ENCODE measurements around the gene ASH1L. TPM values are rescaled to one million over a fixed set of nuclear protein-coding genes. Genes with fewer than 3 reads are reported as not detected.

Gene ASH1L
- total RNA-seq, 2 donors from 2014 or later = 34.0 to 51.4 TPM

GRCh38 chr1:155296661-155297060 is 265.9 kb downstream of the ASH1L start:
- Histone ChIP-seq H3K4me3 (no peak overlapping the region), H3K9me3 (no peaks in the 10 kb centered on the region), H3K36me3 (replicated peaks in 1 of 2; ENCODE audit: insufficient read depth in 1 of 2, low read depth in 2 of 2) (no peaks in the 10 kb centered on the region), H3K27ac (no peak overlapping the region), H3K27me3 (peaks cover 0 to 8% of the 10 kb centered on the region in 2 donors), H3K4me1 (peaks cover 10% of the 10 kb centered on the region)
- no peak for DNase-seq
- 66 to 76% methylated on average over 3 of the region's 3 CpGs for WGBS, 2 donors
- no peak for TF ChIP-seq POLR2A (IDR thresholded peaks at IDR 0.05)
- TF ChIP-seq, protein P1, sequence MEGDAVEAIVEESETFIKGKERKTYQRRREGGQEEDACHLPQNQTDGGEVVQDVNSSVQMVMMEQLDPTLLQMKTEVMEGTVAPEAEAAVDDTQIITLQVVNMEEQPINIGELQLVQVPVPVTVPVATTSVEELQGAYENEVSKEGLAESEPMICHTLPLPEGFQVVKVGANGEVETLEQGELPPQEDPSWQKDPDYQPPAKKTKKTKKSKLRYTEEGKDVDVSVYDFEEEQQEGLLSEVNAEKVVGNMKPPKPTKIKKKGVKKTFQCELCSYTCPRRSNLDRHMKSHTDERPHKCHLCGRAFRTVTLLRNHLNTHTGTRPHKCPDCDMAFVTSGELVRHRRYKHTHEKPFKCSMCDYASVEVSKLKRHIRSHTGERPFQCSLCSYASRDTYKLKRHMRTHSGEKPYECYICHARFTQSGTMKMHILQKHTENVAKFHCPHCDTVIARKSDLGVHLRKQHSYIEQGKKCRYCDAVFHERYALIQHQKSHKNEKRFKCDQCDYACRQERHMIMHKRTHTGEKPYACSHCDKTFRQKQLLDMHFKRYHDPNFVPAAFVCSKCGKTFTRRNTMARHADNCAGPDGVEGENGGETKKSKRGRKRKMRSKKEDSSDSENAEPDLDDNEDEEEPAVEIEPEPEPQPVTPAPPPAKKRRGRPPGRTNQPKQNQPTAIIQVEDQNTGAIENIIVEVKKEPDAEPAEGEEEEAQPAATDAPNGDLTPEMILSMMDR (IDR thresholded peaks at IDR 0.05) = no peak
- ATAC-seq = no peak
- intact Hi-C loops (cut with DNase I) = no loop called here

- H3K27ac ChIP-seq = no peak overlapping the region
- intact Hi-C loops (cut with DNase I) = no loop called here
- H3K9me3 ChIP-seq = no peaks in the 10 kb centered on the region
- H3K36me3 ChIP-seq (replicated peaks in 1 of 2; ENCODE audit: insufficient read depth in 1 of 2, low read depth in 2 of 2) = no peaks in the 10 kb centered on the region
- 85 to 87% methylated on average over 5 to 7 of the region's 7 CpGs for WGBS, 2 donors
- DNase-seq (no peak), ATAC-seq (no peak)
- no peak overlapping the region for H3K4me3 ChIP-seq
- no peak for TF ChIP-seq POLR2A (IDR thresholded peaks at IDR 0.05)
- TF ChIP-seq, protein P1 (IDR thresholded peaks at IDR 0.05) = no peak
- peaks cover 10% of the 10 kb centered on the region for H3K4me1 ChIP-seq
- peaks cover 0 to 8% of the 10 kb centered on the region in 2 donors for H3K27me3 ChIP-seq
These were observed 266.7 kb downstream of the ASH1L start for GRCh38 chr1:155295942-155296267.

DNA sequence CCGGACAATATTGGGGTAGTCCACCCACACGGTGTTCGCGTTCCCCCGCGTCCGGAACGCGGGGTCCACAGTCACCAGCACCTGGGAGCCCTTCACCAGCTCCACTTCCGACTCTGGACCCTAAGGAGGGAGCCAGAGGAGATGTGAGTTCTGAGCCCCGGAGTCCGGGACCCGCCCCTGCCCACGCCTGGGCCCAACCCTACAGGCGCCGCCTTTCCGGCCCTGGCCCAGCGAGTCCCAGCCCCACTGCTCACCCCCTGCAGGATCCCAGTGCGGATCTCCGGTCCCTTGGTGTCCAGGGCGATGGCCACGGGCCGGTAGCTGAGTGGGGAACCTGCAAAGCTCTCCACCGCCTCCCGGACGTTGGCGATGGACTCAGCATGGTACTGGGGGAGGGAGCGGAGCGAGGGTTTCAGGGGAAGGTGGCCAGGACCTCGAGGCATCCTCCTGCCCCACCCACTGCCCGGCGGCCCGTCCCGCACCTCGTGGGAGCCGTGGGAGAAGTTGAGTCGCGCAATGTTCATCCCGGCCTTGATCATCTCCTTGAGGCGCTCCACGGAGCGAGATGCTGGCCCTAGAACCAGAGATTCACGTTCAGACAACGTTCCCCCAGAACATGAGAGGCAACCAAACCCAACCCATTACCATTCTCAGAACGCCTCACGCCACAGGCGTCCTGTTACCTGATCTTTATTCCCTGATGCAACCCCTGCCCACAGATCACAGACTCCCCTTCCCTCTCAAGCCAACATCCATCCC is 267.2 kb downstream of the ASH1L start:
- Histone ChIP-seq H3K27ac (no peak overlapping the region), H3K36me3 (replicated peaks in 1 of 2; ENCODE audit: insufficient read depth in 1 of 2, low read depth in 2 of 2) (no peaks in the 10 kb centered on the region), H3K4me1 (peaks cover 10% of the 10 kb centered on the region), H3K27me3 (peaks cover 0 to 8% of the 10 kb centered on the region in 2 donors), H3K9me3 (no peaks in the 10 kb centered on the region), H3K4me3 (no peak overlapping the region)
- WGBS, 2 donors = 14 to 50% methylated on average over 8 to 47 of the region's 47 CpGs
- no peak for DNase-seq
- ATAC-seq = no peak
- TF ChIP-seq POLR2A (IDR thresholded peaks at IDR 0.05) = no peak
- TF ChIP-seq, protein P1 (IDR thresholded peaks at IDR 0.05) = no peak
- intact Hi-C loops (cut with DNase I) = no loop called here

DNA sequence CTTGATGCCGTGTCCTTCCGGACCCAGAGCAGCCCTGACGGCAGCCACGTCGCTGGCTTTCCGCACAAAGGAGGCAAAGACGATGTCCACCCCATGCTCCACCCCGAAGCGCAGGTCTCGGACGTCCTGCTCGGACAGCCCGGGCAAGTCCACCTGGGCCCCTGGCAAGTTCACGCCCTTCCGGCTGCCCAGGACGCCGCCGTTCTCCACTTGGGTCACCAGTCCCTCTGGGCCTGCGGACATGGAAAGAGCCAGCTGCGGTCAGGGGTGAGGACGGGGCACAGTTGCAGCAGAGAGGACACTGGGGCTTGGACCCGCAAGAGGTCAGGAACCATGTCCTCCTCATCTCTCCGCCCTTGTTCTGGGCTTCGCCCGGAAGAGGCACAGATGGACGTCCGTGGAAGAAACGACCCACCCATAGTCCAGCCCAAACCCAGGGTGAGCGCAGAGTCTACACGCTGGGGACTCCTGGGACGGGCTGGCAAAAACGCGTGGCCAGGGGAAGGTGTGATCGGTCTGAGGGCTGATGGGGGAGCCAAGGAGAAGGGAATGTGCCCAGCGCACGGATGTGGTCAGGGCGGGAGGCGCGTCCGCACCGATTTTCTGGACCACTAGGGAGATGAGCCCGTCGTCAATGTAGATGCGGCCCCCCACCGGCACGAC is 268.0 kb downstream of the ASH1L start:
- Histone ChIP-seq H3K9me3 (no peaks in the 10 kb centered on the region), H3K27me3 (peaks cover 0 to 8% of the 10 kb centered on the region in 2 donors), H3K27ac (no peak overlapping the region), H3K4me1 (peaks cover 10% of the 10 kb centered on the region), H3K36me3 (replicated peaks in 1 of 2; ENCODE audit: insufficient read depth in 1 of 2, low read depth in 2 of 2) (no peaks in the 10 kb centered on the region), H3K4me3 (no peak overlapping the region)
- TF ChIP-seq, protein P1 (IDR thresholded peaks at IDR 0.05) = no peak
- no peak for DNase-seq
- intact Hi-C loops (cut with DNase I) = no loop called here
- WGBS, 2 donors = 24 to 46% methylated on average over 19 to 46 of the region's 46 CpGs
- ATAC-seq = no peak

Measured in body of pancreas (tissue), 4 donors.